Spleen (tissue), 11 donors: ENCODE results near the gene NHLRC3. TPM values are rescaled to one million over a fixed set of nuclear protein-coding genes. Genes with fewer than 3 reads are reported as not detected.

Experiments
- DNase-seq: peaks from one replicate; pipeline ENCODE4 v3.0.0-alpha.2; 2020
- H3K27ac ChIP-seq, 8 donors: fragments of 200-600 bp; sonication (generic) in 7 of 8; 1 replicate in 4 of 8; 2 replicates in 4 of 8; pipeline versions ENCODE4 v1.5.0 to v1.8.0; 2016 to 2021; ENCODE audit warnings: inconsistent platforms in 4 of 8, mild to moderate bottlenecking in 4 of 8, moderate library complexity in 1 of 8
- H3K27me3 ChIP-seq, 7 donors: fragments of 200-600 bp; sonication (generic) in 6 of 7; replicated peaks in 1 of 7; 1 replicate in 4 of 7; 2 replicates in 3 of 7; pipeline versions ENCODE4 v1.5.0 to v1.8.0; 2016 to 2021; ENCODE audit warnings: inconsistent platforms in 3 of 7, mild to moderate bottlenecking in 1 of 7
- H3K36me3 ChIP-seq, 6 donors: fragments of 200-600 bp; sonication (generic) in 5 of 6; 1 replicate in 4 of 6; 2 replicates in 2 of 6; pipeline versions ENCODE4 v1.5.0 to v1.8.0; 2016 to 2021; ENCODE audit warnings: inconsistent platforms in 2 of 6
- H3K4me1 ChIP-seq, 6 donors: fragments of 200-600 bp; sonication (generic) in 5 of 6; 1 replicate in 3 of 6; 2 replicates in 3 of 6; pipeline versions ENCODE4 v1.5.0 to v1.8.0; 2016 to 2021; ENCODE audit warnings: inconsistent platforms in 3 of 6
- H3K4me3 ChIP-seq, 8 donors: fragments of 200-600 bp; sonication (generic) in 7 of 8; 1 replicate in 4 of 8; 2 replicates in 4 of 8; pipeline versions ENCODE4 v1.5.0 to v1.8.0; 2016 to 2021; ENCODE audit warnings: inconsistent platforms in 4 of 8, mild to moderate bottlenecking in 4 of 8, moderate library complexity in 2 of 8
- H3K9me3 ChIP-seq, 8 donors: fragments of 200-600 bp; sonication (generic) in 7 of 8; 1 replicate in 4 of 8; 2 replicates in 4 of 8; pipeline versions ENCODE4 v1.5.0 to v1.8.0; 2016 to 2021; ENCODE audit warnings: inconsistent platforms in 4 of 8
- POLR2A ChIP-seq, 3 donors: fragments of 450-650 bp; IDR thresholded peaks; one replicate each; pipeline ENCODE4 v1.5.1; 2017; ENCODE audit warnings: antibody characterized with exemption in 3 of 3, mild to moderate bottlenecking in 1 of 3
- POLR2AphosphoS5 ChIP-seq, 3 donors: sonication (generic); formaldehyde crosslinking; IDR thresholded peaks; one replicate each; pipeline ENCODE4 v1.5.1; 2017; ENCODE audit warnings: antibody characterized with exemption in 3 of 3
- WGBS, 5 donors: extraction: QIAGEN DNeasy Blood & Tissue Kit in 3 of 5; methylation state at CpG; one replicate each; pipeline versions ENCODE4 v1.1.5 to v1.1.7; 2013 to 2018; 5-methylcytosine and 5-hydroxymethylcytosine counted together
- intact Hi-C: fragments of 100-400 bp; cut with DNase I; formaldehyde crosslinking; loops from one replicate; pipeline ENCODE4 v1.15.0; 2023; ENCODE audit warnings: low total_unique reads
- polyA plus RNA-seq, 3 donors: library from polyadenylated mRNA; stranded (reverse); fragments of 200-250 nt; gene quantifications; one replicate each; pipeline ENCODE4 v1.2.1, GENCODE V29; 2013
- total RNA-seq, 7 donors: library from RNA; depleted of rRNA in 3 of 7; stranded (reverse); fragments of >200 nt in 3 of 7; fragmentation: NEBNext Ultra II Directional in 4 of 7; extraction: Animal tissue kit (Norgen Biotek cat#: 25700) in 4 of 7; gene quantifications; one replicate each; pipeline versions ENCODE4 v1.1.0 to v1.2.1, GENCODE V29; 2016 to 2021
- TF ChIP-seq, protein P1 (sequence below), 11 experiments: fragments of 200-600 bp in 7 of 11; fragments of 450-650 bp in 4 of 11; sonication (generic) in 4 of 11; IDR thresholded peaks in 8 of 11; conservative IDR thresholded peaks in 3 of 11; 1 replicate in 7 of 11; 2 replicates in 4 of 11; pipeline versions ENCODE4 v1.4.0 to v1.8.0; 2016 to 2021; ENCODE audit warnings: antibody characterized with exemption in 11 of 11, inconsistent platforms in 4 of 11, mild to moderate bottlenecking in 1 of 11
- donor health status: healthy with polysubstance abuse.
- donor health status: DM: no; HTN: no; CAD: no; lungs with moderate emphysema.
- donor health status: DM: no; HTN: no; CAD: no.
- donor health status: Bipolar disorder and iron deficiency.
- donor health status: healthy.
- donor health status: DM: no; HTN: no; CAD: no.
- donor health status: DM: yes; HTN: yes; CAD: no.

Gene NHLRC3
- total and polyA plus RNA-seq, 10 donors: 10.1 to 51.7 (median 35.5) TPM

DNA sequence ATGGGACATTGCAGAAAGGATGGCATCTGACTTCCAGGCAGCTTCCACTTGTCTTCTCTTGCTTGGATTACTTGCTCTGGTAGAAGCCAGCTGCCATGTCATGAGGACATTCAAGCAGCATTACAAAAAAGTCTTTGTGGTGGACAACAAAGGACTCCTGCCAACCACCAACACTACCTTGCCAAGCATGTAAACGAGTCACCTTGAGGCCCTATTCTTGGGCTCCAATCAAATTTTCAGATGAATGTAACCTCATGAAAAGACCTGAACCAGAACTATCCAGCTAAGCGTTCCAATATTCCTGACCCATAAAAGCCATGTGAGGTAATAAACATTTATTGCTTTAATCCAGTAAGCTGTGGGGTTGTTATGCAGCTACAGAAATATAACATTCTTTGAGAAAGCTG lies 12.8 kb upstream of the NHLRC3 start:
- H3K4me3 ChIP-seq: no peak overlapping the region
- H3K9me3 ChIP-seq: no peaks in the 10 kb centered on the region
- no peaks in the 10 kb centered on the region for H3K4me1 ChIP-seq
- intact Hi-C loops: no loop called here
- WGBS, 5 donors: 88 to 97% (median 92%) methylated on average over 2 of the region's 2 CpGs
- H3K27ac ChIP-seq: no peak overlapping the region
- DNase-seq: no peak
- H3K27me3 ChIP-seq: no peaks in the 10 kb centered on the region
- peaks cover 0 to 100% (median 76%) of the 10 kb centered on the region in 6 donors for H3K36me3 ChIP-seq
- TF ChIP-seq POLR2A (IDR thresholded peaks at IDR 0.05): no peak
- TF ChIP-seq, protein P1, sequence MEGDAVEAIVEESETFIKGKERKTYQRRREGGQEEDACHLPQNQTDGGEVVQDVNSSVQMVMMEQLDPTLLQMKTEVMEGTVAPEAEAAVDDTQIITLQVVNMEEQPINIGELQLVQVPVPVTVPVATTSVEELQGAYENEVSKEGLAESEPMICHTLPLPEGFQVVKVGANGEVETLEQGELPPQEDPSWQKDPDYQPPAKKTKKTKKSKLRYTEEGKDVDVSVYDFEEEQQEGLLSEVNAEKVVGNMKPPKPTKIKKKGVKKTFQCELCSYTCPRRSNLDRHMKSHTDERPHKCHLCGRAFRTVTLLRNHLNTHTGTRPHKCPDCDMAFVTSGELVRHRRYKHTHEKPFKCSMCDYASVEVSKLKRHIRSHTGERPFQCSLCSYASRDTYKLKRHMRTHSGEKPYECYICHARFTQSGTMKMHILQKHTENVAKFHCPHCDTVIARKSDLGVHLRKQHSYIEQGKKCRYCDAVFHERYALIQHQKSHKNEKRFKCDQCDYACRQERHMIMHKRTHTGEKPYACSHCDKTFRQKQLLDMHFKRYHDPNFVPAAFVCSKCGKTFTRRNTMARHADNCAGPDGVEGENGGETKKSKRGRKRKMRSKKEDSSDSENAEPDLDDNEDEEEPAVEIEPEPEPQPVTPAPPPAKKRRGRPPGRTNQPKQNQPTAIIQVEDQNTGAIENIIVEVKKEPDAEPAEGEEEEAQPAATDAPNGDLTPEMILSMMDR (IDR thresholded peaks at IDR 0.05 in 8 of 11, conservative IDR thresholded peaks at IDR 0.05 in 3 of 11): no peak
- no peak for TF ChIP-seq POLR2AphosphoS5 (IDR thresholded peaks at IDR 0.05)

DNA sequence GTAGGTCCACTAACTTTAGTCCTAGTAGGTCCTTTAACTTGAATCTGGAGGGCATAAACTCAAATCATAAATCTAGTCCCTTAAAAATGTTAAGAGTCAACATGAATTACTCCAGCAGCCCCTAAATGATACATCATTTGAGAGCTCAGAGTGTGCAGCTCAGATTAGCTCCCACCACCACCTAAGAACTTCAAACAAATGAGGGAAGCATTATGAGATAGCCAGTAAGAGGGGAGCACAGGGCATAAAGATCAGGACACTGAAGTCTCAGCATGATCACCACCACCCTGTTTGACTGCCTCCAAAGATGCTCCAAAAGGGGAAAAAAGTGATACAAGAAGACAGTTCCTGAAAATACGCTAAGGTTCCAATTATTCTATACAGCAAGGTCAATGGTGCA lies 6.1 kb upstream of the NHLRC3 start:
- Histone ChIP-seq H3K27ac (no peak overlapping the region), H3K36me3 (peaks cover 0 to 53% (median 19%) of the 10 kb centered on the region in 6 donors), H3K27me3 (no peaks in the 10 kb centered on the region), H3K9me3 (no peaks in the 10 kb centered on the region), H3K4me1 (peaks cover 15 to 62% (median 40%) of the 10 kb centered on the region in 6 donors), H3K4me3 (no peak overlapping the region)
- TF ChIP-seq POLR2A (IDR thresholded peaks at IDR 0.05) (no peak), POLR2AphosphoS5 (IDR thresholded peaks at IDR 0.05) (no peak)
- TF ChIP-seq, protein P1 (IDR thresholded peaks at IDR 0.05 in 8 of 11, conservative IDR thresholded peaks at IDR 0.05 in 3 of 11): no peak
- no peak for DNase-seq
- intact Hi-C loops: no loop called here
- 93 to 100% (median 98%) methylated on average over 1 of the region's 1 CpG for WGBS, 5 donors

DNA sequence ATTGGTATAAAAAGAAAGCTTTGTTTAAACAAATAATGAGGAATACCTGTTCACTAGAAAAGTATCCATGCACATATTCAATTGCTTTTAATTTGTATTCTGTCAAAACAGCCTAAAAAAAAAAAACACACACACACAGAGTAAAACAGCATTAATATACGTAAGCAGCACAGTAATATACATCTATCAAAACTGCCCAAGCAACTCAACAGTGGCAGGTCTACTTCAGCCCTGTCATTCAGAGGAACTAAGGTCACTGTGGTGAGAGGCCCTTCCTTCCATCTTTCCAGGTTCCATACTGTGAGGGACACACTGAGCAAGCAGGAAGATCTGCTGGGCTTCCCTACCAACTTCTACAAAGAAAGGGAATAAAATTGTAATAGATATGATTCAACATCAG lies 4.2 kb upstream of the NHLRC3 start:
- TF ChIP-seq POLR2AphosphoS5 (IDR thresholded peaks at IDR 0.05) (no peak), POLR2A (IDR thresholded peaks at IDR 0.05) (no peak)
- TF ChIP-seq, protein P1 (IDR thresholded peaks at IDR 0.05 in 8 of 11, conservative IDR thresholded peaks at IDR 0.05 in 3 of 11): no peak
- no peak overlapping the region for H3K27ac ChIP-seq
- H3K4me3 ChIP-seq: no peak overlapping the region
- WGBS, 5 donors: 81 to 95% (median 84%) methylated on average over 1 of the region's 1 CpG
- intact Hi-C loops: no loop called here
- no peaks in the 10 kb centered on the region for H3K9me3 ChIP-seq
- H3K27me3 ChIP-seq: no peaks in the 10 kb centered on the region
- H3K36me3 ChIP-seq: peaks cover 0 to 34% (median 4%) of the 10 kb centered on the region in 6 donors
- H3K4me1 ChIP-seq: peaks cover 19 to 70% (median 45%) of the 10 kb centered on the region in 6 donors
- no peak for DNase-seq

DNA sequence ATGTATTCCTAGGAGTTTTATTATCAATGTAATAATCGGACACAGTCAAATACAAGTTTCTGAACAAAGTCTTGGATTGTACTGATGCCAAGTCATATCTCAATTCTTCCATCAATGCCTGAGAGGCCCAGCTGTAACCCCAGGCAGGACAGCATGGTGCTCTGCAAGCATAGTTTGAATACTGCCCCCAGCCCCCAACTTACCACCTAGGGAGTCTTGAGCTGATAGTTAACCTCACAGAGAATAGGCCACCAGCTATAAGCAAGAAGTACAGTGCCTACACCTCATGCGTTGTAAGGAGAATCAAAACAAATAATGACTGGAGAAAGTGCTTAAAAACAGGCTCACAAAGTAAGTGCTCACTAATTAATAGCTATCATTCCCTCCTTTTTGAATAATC lies 3.1 kb upstream of the NHLRC3 start:
- H3K4me3 ChIP-seq: peak overlapping the region in 6 of 8 donors; percentile 90 to 98 (median 93)
- no peak for DNase-seq
- intact Hi-C loops: no loop called here

More for the DNA sequence above, 3.1 kb upstream of the NHLRC3 start:
- Histone ChIP-seq H3K27ac (no peak overlapping the region), H3K27me3 (no peaks in the 10 kb centered on the region), H3K9me3 (no peaks in the 10 kb centered on the region), H3K36me3 (peaks cover 0 to 23% (median 3%) of the 10 kb centered on the region in 6 donors), H3K4me1 (peaks cover 29 to 81% (median 56%) of the 10 kb centered on the region in 6 donors)
- TF ChIP-seq, protein P1 (IDR thresholded peaks at IDR 0.05 in 8 of 11, conservative IDR thresholded peaks at IDR 0.05 in 3 of 11): no peak
- no peak for TF ChIP-seq POLR2AphosphoS5 (IDR thresholded peaks at IDR 0.05)
- TF ChIP-seq POLR2A (IDR thresholded peaks at IDR 0.05): no peak
- WGBS, 5 donors: 65 to 82% (median 79%) methylated on average over 2 of the region's 2 CpGs
